ENCODE measurements around the gene TRAPPC6A.

Gene TRAPPC6A

GRCh38 chr19:45149129-45149528, 28.9 kb downstream of the TRAPPC6A start:
- DNase-seq (ENCODE audit: low read depth in 2 of 2) = no peak

DNA sequence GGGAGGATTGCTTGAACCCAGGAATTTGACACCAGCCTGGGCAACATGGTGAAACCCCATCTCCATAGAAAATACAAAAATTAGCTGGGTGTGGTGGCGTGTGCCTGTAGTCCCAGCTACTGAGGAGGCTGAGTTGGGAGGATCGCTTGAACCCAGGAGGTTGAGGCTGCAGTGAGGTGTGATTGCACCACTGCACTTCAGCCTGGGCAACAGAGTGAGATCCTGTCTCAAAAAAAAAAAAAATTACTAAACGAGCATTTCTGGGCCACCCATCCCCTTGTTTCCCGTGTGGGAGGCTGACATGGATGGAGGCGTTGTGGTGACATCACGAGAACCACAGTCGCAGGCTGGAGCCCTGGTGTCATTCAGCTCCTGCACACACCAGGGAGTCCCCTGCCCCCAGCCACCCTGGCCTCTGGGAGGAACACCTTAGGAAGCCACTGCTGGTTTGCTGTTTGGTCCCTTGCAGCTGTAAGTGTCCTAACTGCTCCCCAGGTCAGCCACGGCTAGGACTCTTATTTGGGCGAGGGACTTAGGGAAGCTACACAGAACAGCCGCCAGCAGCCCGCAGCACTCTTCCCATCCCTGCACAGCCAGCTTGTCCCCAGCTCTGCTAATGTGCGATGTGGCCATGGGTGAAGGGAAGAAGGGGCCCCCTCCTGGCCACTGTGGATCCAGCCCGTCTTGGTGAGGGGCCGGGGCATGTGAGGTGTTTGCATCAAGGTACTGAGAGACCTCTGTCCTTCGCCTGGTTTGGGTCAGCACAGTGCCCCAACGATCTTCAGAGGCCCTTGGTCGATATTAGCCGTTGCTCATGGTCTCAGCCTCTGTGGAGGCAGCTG, 30.0 kb downstream of the TRAPPC6A start:
- DNase-seq (ENCODE audit: low read depth in 2 of 2) = no peak

DNA sequence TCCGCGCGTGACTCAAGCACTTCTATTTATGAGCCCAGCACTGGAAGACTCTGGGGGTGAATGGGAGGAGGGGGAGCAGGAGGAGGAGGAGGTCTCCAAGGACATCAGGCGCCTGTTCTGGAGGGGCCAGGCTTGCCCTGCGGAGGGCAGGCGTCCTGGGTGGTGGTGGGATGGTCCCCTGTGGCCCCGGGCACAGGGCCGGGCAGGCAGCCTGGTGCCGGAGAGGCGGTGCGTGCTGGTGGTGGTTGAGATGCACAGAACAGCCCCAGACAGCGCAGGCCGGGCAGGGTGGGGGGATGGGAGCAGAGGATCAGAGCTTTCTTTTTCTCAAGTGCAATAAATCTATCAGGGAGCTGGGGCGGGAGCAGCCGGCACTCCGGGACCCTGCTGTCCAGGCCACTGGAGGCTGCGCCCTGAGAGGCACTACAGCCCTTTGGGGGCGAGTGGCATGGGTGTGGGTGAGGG, 31.3 kb downstream of the TRAPPC6A start:
- no peak for DNase-seq (ENCODE audit: low read depth in 2 of 2)

GRCh38 chr19:45146251-45146650, 31.8 kb downstream of the TRAPPC6A start:
- no peak for DNase-seq (ENCODE audit: low read depth in 2 of 2)

- no peak for DNase-seq (ENCODE audit: low read depth in 2 of 2)
These were observed 32.5 kb downstream of the TRAPPC6A start for GRCh38 chr19:45145270-45146189.

DNA sequence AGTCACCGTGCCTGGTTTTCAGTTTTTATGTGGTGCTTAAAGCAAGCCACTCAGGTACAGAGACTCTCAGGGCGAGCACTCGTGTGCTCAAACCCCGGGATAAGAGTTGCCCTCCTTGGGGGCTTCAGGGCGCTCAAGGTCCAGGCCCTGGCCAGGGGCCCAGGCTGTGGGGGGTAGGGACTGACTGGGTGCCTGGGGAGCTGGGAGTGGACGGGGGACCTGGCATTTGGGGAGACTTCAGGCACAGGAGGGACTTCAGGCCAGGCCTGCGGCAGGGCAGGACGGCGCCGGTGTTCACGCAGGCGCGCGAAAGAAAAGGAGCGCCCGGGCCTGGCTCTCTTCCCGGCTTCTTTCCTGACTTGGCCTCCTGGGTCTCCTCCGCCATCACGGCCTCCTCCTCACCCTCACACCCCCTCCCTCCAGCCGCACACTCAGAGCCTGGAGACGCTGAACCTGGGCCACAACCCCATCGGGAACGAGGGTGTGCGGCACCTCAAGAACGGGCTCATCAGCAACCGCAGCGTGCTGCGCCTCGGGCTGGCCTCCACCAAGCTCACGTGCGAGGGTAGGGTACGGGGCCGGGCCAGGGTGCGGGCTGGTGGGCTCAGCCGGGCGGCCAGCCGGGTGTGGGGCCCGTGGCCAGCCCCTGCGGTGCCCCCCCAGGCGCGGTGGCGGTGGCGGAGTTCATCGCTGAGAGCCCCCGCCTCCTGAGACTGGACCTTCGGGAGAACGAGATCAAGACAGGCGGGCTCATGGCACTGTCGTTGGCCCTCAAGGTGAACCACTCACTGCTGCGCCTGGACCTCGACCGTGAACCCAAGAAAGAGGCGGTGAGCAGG, 33.4 kb downstream of the TRAPPC6A start:
- no peak for DNase-seq (ENCODE audit: low read depth in 2 of 2)

DNA sequence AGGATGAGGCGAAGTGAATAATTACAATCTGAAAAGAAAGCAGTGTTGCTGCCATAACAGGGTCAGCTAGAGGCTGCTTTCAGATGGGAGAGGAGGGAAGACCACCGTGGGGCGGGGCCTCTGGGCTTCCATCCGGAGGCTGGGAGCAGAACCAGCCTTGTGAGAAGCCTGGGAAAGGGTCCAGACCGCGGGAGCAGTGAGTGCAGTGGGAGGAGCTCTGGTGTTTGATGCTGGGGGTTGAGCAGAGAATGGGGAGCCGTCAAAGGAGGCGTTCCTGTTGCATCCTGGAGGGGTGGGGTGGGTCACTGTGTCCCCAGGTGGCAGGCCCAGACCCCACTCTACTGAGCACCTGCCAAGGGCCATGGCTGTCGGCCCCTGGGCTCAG, 35.3 kb downstream of the TRAPPC6A start:
- no peak for DNase-seq (ENCODE audit: low read depth in 2 of 2)

DNA sequence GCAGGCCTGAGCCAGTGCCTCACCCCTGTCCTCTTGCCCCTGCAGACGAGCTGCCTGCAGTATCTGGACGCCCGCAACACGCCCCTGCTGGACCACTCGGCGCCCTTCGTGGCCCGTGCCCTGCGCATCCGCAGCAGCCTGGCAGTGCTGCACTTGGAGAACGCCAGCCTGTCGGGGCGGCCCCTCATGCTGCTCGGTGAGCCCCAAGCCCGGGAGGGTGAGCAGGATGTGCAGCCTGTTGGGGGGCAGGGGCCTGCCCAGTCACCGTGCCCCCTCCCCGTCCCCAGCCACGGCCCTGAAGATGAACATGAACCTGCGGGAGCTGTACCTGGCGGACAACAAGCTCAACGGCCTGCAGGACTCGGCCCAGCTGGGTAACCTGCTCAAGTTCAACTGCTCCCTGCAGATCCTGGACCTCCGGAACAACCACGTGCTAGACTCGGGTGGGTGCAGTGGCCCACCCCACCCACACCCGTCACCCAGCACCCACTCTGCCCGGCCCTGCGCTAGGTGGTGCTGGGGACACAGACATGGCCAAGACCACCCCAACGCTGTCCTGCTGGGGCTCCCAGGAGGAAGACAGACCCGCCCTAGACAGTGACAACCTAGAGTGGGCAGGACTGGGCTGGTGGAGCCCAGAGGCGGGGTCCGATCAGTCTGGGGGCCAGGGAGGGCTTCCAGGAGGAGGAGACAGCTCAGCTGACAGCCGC, 35.9 kb downstream of the TRAPPC6A start:
- no peak for DNase-seq (ENCODE audit: low read depth in 2 of 2)

DNA sequence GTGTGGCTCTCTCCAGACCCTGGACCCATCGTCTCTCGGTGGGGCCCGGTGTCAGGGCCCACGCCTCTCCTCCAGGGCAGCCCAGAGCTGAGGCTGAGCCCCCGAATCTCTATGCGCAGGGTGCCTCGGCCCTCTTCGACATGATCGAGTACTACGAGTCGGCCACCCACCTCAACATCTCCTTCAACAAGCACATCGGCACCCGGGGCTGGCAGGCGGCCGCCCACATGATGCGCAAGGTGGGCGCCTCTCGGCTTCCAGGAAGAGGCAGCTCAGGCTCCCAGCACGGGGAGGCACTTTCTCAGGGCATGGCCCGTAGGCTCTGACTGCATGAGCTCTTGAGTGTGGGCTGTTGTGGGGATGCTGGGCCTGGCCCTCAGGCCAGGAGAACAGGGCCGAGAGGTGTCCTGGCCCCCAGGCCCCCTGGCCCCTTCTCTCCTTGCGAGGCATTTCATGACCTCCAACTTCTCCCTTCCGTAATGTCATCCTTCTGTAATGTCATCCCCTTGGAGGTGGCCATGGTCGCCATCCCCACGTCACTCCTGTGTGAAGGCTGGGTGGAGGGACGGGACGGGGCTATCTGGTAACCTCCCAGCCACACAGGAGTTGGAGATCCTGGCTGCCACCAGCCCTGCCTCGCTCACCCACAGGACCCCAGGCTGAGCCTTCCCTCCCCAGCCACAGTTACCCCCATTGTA, 36.7 kb downstream of the TRAPPC6A start:
- DNase-seq (ENCODE audit: low read depth in 2 of 2) = no peak

- no peak for DNase-seq (ENCODE audit: low read depth in 2 of 2)
These were observed 37.5 kb downstream of the TRAPPC6A start for GRCh38 chr19:45140533-45140932.

GRCh38 chr19:45140144-45140503, 37.9 kb downstream of the TRAPPC6A start:
- no peak for DNase-seq (ENCODE audit: low read depth in 2 of 2)

DNA sequence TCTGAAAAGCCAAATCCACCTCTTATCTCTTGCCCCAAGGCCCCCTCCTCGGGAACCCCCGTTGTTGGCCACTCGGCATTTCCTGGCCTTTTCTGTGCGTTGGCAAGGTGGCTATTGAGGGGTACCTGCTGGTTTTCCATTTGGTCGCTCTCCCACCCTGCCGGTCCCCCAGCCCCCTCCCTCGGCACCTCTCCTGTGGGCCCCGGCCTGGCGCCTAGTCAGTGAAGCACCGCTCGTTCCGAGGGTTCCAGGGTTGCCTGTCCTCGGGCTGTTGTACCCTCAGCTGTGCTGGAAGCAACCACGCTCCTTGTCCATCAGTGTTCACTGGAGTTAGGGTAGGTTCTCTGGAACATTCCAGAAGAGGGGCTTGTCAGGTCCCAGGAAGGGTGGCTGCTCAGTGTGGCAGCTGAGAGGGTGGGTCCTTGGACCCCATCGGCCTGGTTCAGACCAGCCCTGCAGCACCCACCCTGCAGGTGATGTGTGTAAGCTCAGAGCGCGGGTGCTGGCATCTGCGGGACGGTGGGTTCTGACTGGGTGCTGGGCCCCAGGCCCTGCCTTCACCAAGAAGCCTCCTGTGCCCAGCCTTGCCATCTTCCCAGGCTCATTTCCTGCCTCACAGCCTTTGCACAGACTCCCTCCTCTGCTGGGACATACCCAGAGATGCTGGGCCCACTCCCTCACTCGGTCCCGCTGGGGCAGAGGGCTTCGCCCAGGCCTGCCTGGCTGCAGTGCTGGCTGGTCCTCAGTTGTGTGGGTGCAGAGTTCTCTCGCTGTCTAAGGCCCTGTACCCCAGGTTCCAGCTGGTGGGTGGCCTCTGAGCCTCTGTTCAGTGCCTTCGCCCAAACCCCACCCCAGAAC, 38.5 kb downstream of the TRAPPC6A start:
- DNase-seq (ENCODE audit: low read depth in 2 of 2) = no peak

DNA sequence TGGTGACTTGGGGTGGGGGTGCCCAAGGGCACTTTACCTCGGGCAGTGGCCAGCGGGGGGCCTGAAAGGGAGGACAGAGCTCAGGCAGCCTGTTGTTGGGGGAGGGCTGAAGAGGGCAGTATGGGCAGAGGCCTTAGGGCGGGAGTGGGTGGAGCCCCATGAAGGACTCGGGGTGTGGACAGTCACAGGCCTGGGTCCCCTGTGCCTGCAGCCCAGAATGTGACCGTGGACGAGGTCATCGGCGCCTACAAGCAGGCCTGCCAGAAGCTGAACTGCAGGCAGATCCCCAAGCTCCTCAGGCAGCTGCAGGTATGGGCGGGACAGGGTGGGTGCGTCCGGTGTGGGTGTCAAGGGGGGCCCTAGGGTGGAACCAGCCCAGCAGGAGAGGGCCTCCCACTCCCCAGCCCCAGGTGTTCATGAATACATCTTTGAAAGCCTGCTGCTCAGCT, 39.7 kb downstream of the TRAPPC6A start:
- no peak for DNase-seq (ENCODE audit: low read depth in 2 of 2)

DNA sequence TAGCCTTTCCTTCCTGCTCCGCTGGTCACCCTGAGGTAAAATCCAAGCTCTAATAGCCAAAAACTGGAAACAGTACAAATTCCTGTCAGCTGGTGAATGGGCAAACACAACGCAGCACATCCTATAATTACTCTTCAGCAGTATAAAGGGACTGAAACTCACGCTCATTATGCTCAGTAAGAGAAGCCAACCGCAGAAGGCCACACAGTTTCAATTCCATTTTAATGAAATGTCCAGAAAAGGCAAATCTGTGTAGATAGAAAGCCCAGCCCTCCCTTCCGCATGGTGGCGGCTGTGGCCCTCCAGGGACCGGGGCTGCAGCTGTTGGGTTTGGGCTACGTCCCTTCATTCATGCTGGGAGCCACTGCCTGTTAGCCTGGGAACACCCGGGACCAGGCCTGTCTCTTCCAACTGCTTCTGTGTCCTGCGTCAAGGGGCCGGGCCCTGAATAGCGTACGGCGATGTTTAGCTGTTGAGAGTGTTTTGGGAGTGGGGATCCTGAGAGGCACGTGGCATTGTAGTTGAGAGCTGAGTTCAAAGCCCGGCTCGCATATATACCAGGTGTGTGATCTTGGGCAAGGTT, 40.8 kb downstream of the TRAPPC6A start:
- DNase-seq (ENCODE audit: low read depth in 2 of 2) = no peak

GRCh38 chr19:45136507-45137178, 41.4 kb downstream of the TRAPPC6A start:
- DNase-seq (ENCODE audit: low read depth in 2 of 2) = no peak

DNA sequence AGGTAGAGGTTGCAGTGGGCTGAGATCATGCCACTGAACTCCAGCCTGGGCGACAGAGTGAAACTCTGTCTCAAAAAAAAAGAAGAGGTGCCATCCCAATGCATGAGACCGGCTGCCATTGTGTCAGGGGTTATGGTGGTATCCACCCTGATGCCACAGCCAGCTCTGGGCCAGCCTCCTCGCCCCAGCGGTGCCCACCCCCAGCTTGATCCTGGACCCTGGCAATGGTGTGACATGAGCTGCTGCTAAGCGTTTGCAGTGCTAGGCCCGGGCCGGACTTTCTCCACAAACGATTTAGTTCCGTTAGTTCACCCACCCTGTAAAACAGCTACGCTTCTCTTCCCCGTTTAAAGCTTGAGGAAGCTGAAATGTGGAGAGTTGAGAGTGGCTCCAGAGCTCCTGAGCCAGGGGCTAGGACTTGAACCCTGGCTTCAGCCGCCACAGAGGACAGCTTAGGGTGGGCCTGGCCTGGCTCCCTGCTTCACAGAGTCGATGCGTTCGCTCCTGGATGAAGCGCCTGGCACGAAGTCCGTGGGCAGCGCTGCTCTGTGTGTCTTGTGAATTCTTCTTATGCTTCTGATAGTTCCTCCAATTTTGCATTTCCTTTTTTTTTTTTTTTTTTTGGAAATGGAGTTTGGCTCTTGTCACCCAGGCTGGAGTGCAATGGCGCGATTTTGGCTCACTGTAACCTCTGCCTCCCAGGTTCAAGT, 42.7 kb downstream of the TRAPPC6A start:
- DNase-seq (ENCODE audit: low read depth in 2 of 2) = no peak

DNA sequence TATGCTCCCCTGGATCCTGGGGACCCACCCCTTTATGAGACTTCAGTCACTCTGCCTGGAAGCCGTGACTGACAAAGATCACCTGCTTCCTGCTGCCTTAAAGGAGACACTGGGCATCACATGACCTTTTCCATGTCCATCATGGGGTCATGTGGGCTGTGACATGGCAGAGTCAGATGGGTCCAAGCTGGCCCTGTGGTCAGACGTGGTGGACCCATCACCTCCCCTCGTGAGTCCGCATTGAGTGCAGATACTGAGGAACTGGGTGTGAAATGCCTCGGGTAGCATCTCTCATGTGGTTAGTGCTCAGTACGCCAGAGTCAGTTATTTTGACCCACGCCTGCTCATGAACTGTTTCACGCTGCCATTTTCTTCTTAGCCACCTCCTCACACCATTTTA, 44.4 kb downstream of the TRAPPC6A start:
- no peak for DNase-seq (ENCODE audit: low read depth in 2 of 2)
